WI38 (cell line): Measurements from ENCODE around the gene NXNL2.

Source experiments
- H3K4me3 ChIP-seq: 2 replicates; pipeline ENCODE4 v1.5.1; 2011; ENCODE audit warnings: low read depth, mild to moderate bottlenecking, control low read depth, low read length
- CTCF ChIP-seq: IDR thresholded peaks from 2 replicates; pipeline ENCODE4 v1.5.1; 2012; ENCODE audit warnings: low read depth, mild to moderate bottlenecking, control low read depth, low read length

The NXNL2 gene

GRCh38 chr9:88523056-88523455 is 11.9 kb upstream of the NXNL2 start:
- no peak overlapping the region for H3K4me3 ChIP-seq
- no peak for TF ChIP-seq CTCF

- no peak overlapping the region for H3K4me3 ChIP-seq
- TF ChIP-seq CTCF: no peak
Measured at GRCh38 chr9:88524911-88525310, 10.1 kb upstream of the NXNL2 start.

- no peak overlapping the region for H3K4me3 ChIP-seq
- TF ChIP-seq CTCF: no peak
Measured at GRCh38 chr9:88527618-88528017, 7.4 kb upstream of the NXNL2 start.

GRCh38 chr9:88528080-88528790 is 6.7 kb upstream of the NXNL2 start:
- H3K4me3 ChIP-seq: no peak overlapping the region
- no peak for TF ChIP-seq CTCF

GRCh38 chr9:88529496-88529895 is 5.5 kb upstream of the NXNL2 start:
- no peak for TF ChIP-seq CTCF
- H3K4me3 ChIP-seq: no peak overlapping the region

GRCh38 chr9:88530051-88530450 is 4.9 kb upstream of the NXNL2 start:
- H3K4me3 ChIP-seq: no peak overlapping the region
- no peak for TF ChIP-seq CTCF

- H3K4me3 ChIP-seq: no peak overlapping the region
Measured at GRCh38 chr9:88531920-88532698, 2.9 kb upstream of the NXNL2 start.

More at GRCh38 chr9:88531920-88532698, 2.9 kb upstream of the NXNL2 start:
- no peak for TF ChIP-seq CTCF
